Thyroid gland (tissue), 4 donors: ENCODE results near the gene XRCC5. TPM values are rescaled to one million over a fixed set of nuclear protein-coding genes. Genes with fewer than 3 reads are reported as not detected.

ENCODE experiments used
- DNase-seq, 2 donors: peaks; one replicate each; pipeline ENCODE4 v3.0.0-alpha.2; 2019
- H3K27ac ChIP-seq, 3 donors: fragments of 200-600 bp; sonication (generic); 1 replicate in 2 of 3; 2 replicates in 1 of 3; pipeline ENCODE4 v1.5.1; 2016 to 2019; ENCODE audit warnings: mild to moderate bottlenecking in 1 of 3, moderate library complexity in 1 of 3
- H3K27me3 ChIP-seq: fragments of 200-600 bp; sonication (generic); one replicate; pipeline ENCODE4 v1.5.1; 2019
- H3K36me3 ChIP-seq, 2 donors: fragments of 200-600 bp; sonication (generic); one replicate each; pipeline ENCODE4 v1.5.1; 2016 to 2019
- H3K4me1 ChIP-seq, 2 donors: fragments of 200-600 bp; sonication (generic); one replicate each; pipeline ENCODE4 v1.5.1; 2017 to 2019
- H3K4me3 ChIP-seq, 3 donors: fragments of 200-600 bp; sonication (generic); replicated peaks in 1 of 3; 1 replicate in 2 of 3; 2 replicates in 1 of 3; pipeline ENCODE4 v1.5.1; 2016; ENCODE audit warnings: mild to moderate bottlenecking in 1 of 3
- H3K9me3 ChIP-seq: fragments of 200-600 bp; sonication (generic); one replicate; pipeline ENCODE4 v1.5.1; 2017
- POLR2A ChIP-seq, 2 donors: fragments of 450-650 bp; IDR thresholded peaks; one replicate each; pipeline ENCODE4 v1.6.1; 2017; ENCODE audit warnings: antibody characterized with exemption in 2 of 2, mild to moderate bottlenecking in 2 of 2, moderate library complexity in 1 of 2
- WGBS, 2 donors: methylation state at CpG; one replicate each; pipeline ENCODE4 v1.1.5; 2017; 5-methylcytosine and 5-hydroxymethylcytosine counted together
- intact Hi-C: fragments of 100-400 bp; cut with DNase I; formaldehyde crosslinking; loops from one replicate; pipeline ENCODE4 v1.15.1; 2023
- total RNA-seq, 4 donors: library from RNA; depleted of rRNA; stranded (reverse); fragments of >200 nt; gene quantifications; one replicate each; pipeline ENCODE4 v1.2.3, GENCODE V29; 2016
- TF ChIP-seq, protein P1 (sequence below), 6 experiments: fragments of 200-600 bp in 3 of 6; fragments of 450-650 bp in 3 of 6; sonication (generic) in 3 of 6; IDR thresholded peaks; one replicate each; pipeline ENCODE4 v1.5.1; 2016 to 2019; ENCODE audit warnings: antibody characterized with exemption in 6 of 6, mild to moderate bottlenecking in 2 of 6, inconsistent platforms in 1 of 6, moderate library complexity in 1 of 6

XRCC5 gene
- total RNA-seq, 4 donors from 2014 or later, result 185 to 240 (median 216) TPM

DNA sequence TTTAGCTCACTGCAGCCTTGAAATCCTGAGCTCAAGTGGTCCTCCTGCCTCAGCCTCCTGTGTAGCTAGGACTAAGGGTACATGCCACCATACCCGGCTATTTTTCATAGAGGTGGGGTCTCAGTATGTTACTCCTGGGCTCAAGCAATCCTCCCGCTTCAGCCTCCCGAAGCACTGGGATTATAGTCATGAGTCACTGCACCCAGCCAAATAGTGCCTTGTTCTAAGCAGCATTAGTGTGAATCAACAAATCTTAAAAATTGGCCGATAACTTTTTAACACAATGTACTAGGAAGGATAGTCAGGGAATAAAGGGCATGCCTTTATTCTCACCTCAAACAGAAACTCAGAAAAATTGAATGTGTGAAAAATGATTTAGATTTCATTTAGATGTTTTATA lies 51.6 kb downstream of the XRCC5 start:
- Histone ChIP-seq H3K36me3 (peaks cover 47 to 57% of the 10 kb centered on the region in 2 donors), H3K9me3 (no peaks in the 10 kb centered on the region), H3K27me3 (no peaks in the 10 kb centered on the region), H3K4me1 (peaks cover 7 to 11% of the 10 kb centered on the region in 2 donors), H3K27ac (no peak overlapping the region), H3K4me3 (no peak overlapping the region)
- no peak for DNase-seq
- intact Hi-C loops, result no loop called here
- 81 to 98% methylated on average over 4 of the region's 4 CpGs for WGBS, 2 donors
- TF ChIP-seq, protein P1, sequence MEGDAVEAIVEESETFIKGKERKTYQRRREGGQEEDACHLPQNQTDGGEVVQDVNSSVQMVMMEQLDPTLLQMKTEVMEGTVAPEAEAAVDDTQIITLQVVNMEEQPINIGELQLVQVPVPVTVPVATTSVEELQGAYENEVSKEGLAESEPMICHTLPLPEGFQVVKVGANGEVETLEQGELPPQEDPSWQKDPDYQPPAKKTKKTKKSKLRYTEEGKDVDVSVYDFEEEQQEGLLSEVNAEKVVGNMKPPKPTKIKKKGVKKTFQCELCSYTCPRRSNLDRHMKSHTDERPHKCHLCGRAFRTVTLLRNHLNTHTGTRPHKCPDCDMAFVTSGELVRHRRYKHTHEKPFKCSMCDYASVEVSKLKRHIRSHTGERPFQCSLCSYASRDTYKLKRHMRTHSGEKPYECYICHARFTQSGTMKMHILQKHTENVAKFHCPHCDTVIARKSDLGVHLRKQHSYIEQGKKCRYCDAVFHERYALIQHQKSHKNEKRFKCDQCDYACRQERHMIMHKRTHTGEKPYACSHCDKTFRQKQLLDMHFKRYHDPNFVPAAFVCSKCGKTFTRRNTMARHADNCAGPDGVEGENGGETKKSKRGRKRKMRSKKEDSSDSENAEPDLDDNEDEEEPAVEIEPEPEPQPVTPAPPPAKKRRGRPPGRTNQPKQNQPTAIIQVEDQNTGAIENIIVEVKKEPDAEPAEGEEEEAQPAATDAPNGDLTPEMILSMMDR (IDR thresholded peaks at IDR 0.05), result no peak
- no peak for TF ChIP-seq POLR2A (IDR thresholded peaks at IDR 0.05)

DNA sequence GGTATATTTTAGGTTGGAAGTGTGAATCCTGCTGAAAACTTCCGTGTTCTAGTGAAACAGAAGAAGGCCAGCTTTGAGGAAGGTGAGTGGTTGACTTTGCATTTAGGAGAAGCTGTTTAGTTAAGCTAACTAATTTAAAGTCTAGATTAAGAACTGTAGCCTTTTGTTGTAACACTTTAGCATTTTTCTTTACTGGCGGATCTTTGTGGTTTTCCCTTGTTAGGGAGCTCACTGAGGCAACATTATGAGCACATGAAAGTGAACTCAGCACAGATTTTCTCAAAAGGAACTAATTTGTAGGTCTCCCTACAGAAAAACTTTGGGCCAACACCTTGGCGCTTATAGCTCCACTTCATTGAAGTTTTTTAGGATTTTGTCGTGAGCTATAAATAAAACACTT lies 52.8 kb downstream of the XRCC5 start:
- TF ChIP-seq, protein P1 (IDR thresholded peaks at IDR 0.05), result no peak
- no peak for TF ChIP-seq POLR2A (IDR thresholded peaks at IDR 0.05)
- Histone ChIP-seq H3K36me3 (peaks cover 40 to 49% of the 10 kb centered on the region in 2 donors), H3K9me3 (no peaks in the 10 kb centered on the region), H3K27me3 (no peaks in the 10 kb centered on the region), H3K4me1 (peaks cover 7 to 11% of the 10 kb centered on the region in 2 donors), H3K4me3 (no peak overlapping the region), H3K27ac (no peak overlapping the region)
- intact Hi-C loops, result no loop called here
- 97% methylated on average over 4 of the region's 4 CpGs for WGBS, 2 donors
- no peak for DNase-seq

DNA sequence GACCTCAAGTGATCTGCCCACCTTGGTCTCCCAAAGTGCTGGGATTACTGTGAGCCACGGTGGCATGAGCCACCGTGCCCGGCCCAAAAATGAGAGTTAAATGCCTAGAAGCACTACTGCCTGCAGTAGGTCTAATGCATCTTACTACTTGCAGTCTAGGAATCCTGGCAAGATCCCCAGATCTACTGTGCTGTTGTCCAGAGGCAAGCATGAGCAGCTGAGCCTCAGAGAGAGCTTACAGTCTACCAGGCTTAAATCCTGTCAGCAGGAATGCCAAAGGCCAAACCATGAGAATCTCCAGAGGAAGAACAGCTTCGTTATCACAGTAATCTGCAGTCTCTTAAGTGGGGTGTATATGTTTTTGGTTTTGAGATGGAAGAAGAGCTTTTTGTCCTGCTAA lies 54.4 kb downstream of the XRCC5 start:
- intact Hi-C loops, result no loop called here
- Histone ChIP-seq H3K36me3 (peaks cover 37 to 49% of the 10 kb centered on the region in 2 donors), H3K27me3 (no peaks in the 10 kb centered on the region), H3K27ac (no peak overlapping the region), H3K4me1 (peaks cover 3 to 6% of the 10 kb centered on the region in 2 donors), H3K4me3 (no peak overlapping the region), H3K9me3 (no peaks in the 10 kb centered on the region)
- TF ChIP-seq, protein P1 (IDR thresholded peaks at IDR 0.05), result no peak
- no peak for TF ChIP-seq POLR2A (IDR thresholded peaks at IDR 0.05)
- WGBS, 2 donors, result 91 to 97% methylated on average over 4 of the region's 4 CpGs
- DNase-seq, result no peak

DNA sequence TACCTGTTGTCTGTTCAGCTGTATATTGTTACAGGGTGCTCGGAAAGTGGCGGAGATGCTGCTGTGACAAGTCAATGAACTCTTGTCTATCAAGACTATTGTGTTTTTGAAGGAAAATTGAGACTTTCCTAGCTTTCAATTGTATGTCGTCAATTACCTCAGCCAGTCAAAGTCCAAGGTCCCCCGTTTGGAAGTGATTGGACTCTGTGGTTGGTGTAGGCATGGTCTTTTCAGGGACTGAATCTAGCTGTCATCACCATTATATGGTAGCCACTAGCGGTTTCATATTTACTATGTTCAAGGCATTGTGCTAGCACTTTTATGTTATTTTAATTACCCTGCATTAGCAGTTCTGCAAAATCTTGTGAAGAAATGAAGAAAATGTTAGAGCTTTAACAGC lies 54.9 kb downstream of the XRCC5 start:
- H3K27me3 ChIP-seq, result no peaks in the 10 kb centered on the region
- no peak overlapping the region for H3K27ac ChIP-seq
- H3K9me3 ChIP-seq, result no peaks in the 10 kb centered on the region
- 95 to 98% methylated on average over 5 of the region's 5 CpGs for WGBS, 2 donors
- H3K36me3 ChIP-seq, result peaks cover 37 to 50% of the 10 kb centered on the region in 2 donors
- DNase-seq, result no peak
- intact Hi-C loops, result no loop called here
- TF ChIP-seq, protein P1 (IDR thresholded peaks at IDR 0.05), result no peak
- TF ChIP-seq POLR2A (IDR thresholded peaks at IDR 0.05), result no peak
- H3K4me1 ChIP-seq, result no peaks in the 10 kb centered on the region
- no peak overlapping the region for H3K4me3 ChIP-seq

DNA sequence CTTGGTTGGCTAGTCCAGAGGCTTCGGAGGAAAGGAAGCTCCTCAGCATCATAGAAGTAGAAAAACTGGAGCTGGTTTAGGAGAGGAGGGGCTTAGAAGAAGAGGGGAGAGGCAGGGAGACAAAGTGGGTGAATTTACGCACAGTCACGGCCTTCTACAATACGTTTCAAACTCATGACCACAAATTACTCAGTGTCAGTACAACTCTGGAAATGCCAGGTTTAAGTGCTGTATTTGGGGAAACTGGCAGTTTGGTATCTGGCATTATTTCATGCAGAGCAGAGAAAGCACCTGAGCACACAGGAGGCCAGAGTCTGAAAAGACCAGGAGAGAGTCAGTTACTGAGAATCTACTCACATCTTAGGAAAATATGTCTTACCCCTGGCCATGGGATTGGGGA lies 55.4 kb downstream of the XRCC5 start:
- H3K9me3 ChIP-seq, result no peaks in the 10 kb centered on the region
- no peak for TF ChIP-seq POLR2A (IDR thresholded peaks at IDR 0.05)
- TF ChIP-seq, protein P1 (IDR thresholded peaks at IDR 0.05), result no peak
- 90 to 93% methylated on average over 4 of the region's 4 CpGs for whole genome bisulfite sequencing, 2 donors
- H3K4me3 ChIP-seq, result no peak overlapping the region
- H3K4me1 ChIP-seq, result no peaks in the 10 kb centered on the region
- H3K27ac ChIP-seq, result no peak overlapping the region
- H3K36me3 ChIP-seq, result peaks cover 37 to 55% of the 10 kb centered on the region in 2 donors
- H3K27me3 ChIP-seq, result no peaks in the 10 kb centered on the region
- intact Hi-C loops, result no loop called here
- no peak for DNase-seq
